HUDEP-2 (cell line): ENCODE data around the gene RCCD1.
"Not testable (repeated sequence)": the region's sequence is repeated elsewhere in the genome, so short reads cannot be mapped to it uniquely, and the experiment has no call there.

ENCODE experiments used
- DNase-seq, 76 experiments: peaks; one replicate each; lab custom pipeline; 2025; ENCODE audit not compliant: unreplicated experiment in 76 of 76; lab: John Stamatoyannopoulos, UW

Gene RCCD1

DNA sequence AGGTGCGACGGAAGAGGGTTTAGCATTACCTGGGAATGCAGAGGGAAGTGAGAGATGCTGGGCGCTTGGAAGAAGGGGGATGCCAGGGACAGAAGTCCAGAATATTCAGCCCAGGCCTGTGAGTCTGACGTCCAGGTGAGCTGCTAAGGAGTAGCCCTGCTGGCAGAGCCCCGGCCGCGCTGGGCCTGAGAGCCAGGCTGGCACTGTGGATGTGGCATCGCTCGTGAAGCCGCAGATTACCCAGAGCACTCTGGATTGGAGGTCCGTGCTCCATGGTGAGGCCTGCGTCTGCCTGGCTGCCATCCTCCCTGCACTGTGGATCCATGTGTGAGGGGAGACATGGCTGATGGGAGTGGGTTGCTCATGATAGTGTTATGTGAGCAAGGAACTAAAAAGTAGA lies 37.1 kb upstream of the RCCD1 start:
- DNase-seq = no peak

DNA sequence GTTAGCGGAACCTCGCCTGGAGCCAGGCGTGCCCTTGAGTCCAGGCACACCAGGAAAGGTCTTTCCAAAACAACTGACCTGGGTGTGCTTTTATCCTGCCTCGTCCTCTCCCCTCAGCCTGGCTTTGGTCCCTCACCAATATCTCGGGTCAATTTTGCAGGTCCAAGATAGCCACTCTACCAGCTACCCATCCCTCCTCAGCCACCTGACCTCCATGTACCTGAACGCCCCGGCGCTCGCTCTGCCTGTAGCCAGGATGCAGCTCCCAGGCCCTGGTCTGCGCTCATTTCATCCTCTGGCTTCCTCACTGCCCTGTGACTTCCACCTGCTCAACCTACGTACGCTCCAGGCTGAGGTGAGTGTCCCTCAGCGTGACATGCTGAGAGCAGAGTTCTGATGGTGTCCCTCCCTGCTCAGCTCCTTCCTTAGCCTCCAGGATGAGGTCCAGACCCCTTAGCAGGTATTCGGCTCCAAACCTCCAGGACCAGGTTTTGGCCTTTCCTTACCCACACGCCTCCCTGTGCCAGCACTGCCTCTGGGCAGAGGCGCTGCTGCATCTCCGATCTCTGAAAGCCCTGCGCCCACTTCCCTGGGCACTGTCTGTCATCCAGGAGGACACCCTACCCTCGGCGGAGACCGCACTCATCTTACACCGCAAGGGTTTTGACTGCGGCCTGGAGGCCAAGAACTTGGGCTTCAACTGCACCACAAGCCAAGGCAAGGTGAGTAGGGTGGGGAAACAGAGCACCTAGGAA lies 36.5 kb upstream of the RCCD1 start:
- no peak for DNase-seq

DNA sequence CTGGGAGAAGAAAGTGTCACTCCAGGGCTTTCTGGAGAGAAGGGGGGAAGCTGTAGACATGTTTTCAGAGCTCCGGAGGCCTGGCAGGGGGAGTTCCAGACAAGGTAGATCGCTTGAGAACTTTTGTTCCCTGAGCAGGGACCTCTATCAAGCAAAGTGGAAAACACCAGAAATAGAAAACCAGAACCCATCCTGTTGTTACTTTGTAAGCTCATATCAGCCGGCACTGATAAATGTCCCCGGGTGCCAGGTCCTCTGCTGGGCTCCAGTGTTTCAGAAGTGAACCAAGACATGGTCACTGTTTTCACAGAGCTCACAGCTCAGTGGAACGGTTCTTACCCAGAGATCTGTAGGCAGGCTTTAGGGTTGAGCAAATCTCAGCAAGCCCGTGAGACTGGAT lies 35.8 kb upstream of the RCCD1 start:
- DNase-seq = no peak

DNA sequence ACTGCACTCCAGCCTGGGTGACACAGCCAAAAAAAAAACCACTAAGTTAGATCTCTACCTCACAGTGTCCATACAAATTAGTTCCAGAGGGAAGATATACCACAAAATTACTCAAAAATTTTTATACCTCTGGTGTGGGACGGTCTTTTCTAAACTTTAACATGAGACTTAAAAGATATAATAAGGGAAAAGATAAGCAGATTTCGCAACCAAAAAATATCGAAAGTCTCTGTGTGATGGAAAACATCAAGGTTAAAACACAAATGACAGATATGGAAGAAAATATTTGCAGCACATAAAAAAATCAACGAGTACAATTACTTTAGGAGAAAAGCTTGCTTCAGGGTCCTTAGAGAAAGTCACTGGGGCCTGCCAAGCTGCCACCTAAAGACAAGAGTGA lies 32.8 kb upstream of the RCCD1 start:
- DNase-seq = no peak

DNA sequence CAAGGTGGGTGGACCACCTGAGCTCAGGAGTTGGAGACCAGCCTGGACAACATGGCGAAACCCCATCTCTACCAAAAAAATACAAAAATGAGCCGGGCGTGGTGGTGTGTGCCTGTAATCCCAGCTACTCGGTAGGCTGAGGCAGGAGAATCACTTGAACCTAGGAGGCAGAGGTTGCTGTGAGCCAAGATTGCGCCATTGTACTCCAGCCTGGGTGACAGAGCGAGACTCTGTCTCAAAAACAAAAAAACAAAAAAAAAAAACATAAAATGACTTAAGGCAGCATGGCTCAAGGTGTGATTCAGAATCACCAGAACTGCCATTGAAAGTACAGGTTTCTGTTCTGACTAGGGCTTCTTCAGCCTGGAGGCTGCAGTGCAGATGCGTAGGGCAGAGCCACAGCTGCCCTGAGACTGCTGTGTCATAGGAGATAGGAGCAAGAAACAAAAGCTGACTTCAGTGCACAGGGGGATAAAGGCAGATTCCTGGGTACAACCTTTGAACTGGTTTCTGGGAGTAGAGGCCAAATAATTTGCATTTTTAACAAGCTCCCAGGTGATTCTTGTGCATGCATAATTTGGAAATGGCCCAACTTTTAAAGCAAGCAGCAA lies 31.9 kb upstream of the RCCD1 start:
- DNase-seq = peak in 8 of 76 experiments; percentile 5 to 38 (median 18)

DNA sequence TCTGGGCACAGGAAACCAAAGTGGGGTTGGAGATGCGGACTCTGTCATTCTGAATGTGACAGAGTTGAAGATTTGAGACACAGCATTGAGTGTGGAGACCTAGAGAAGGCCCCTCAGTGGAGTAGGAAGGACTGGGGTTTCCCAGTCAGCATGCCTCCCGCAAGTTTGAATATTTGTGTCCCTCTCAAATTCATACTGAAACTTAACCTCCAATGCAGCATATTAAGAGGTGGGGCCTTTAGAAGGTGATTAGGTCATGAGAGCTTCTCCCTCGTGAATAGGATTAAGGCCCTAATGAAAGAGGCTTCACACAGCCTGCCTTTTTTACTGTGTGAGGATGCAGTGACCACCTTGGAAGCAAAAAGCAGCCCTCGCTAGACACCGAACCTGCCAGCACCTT lies 30.3 kb upstream of the RCCD1 start:
- DNase-seq = no peak

DNA sequence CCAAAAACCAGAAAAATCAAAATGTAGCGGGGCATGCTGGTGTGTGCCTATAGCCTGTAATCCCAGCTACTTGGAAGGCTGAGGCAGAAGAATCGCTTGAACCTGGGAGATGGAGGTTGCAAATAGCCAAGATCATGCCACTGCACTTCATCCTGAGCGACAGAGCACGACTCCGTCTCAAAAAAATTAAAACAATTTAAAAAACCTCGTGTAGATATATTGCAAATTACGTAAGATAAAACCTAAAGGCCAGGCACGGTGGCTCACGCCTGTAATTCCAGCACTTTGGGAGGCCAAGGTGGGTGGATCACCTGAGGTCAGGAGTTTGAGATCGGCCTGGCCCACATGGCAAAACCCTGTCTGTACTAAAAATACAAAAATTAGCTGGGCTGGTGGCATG lies 27.9 kb upstream of the RCCD1 start:
- not testable (repeated sequence) for DNase-seq

DNA sequence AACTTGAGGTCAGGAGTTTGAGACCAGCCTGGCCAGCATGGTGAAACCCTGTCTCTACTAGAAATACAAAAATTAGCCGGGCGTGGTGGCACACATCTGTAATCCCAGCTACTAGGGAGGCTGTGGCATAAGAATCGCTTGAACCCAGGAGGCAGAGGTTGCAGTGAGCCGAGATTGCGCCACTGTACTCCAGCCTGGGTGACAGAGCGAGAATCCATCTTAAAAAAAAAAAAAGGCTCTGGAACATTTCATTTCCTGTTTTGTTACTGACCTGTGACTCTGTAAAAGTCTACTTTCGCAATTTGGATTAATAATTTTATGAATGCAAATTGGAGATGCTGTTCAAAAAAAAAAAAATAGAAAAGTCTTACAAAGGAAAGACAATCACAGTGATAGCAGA lies 26.6 kb upstream of the RCCD1 start:
- DNase-seq = not testable (repeated sequence)

DNA sequence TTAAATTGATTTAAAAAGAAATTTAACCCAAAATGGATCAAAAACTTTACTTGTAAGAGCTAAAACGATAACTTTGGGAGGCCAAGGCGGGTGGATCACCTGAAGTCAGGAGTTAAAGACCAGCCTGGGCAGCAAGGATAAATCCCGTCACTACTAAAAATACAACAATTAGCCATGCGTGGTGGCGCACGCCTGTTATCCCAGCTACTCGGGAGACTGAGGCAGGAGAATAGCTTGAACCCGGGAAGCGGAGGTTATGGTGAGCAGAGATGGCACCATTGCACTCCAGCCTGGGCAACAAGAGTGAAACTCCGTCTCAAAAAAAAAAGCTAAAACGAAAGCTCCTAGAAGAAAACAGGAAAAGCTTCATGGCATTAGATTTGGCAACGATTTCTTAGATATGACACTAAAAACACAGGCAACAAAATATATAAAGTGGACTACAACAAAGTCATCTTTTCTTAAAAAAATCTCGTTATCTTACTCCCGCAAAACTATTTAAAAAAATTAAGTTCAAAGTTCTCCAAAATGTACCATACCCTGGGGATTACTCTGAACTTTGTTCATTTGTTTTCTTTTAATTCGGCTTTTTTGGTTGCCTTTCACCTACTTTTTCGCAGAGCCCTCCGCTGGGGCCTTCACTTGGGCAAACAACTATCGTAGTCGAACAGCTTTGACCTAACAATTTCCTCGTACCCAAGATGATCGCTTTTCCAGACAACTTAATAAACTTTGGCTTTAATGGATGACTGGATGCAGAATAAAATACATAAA lies 25.3 kb upstream of the RCCD1 start:
- DNase-seq = peak in 1 of 76 experiments; percentile 51

DNA sequence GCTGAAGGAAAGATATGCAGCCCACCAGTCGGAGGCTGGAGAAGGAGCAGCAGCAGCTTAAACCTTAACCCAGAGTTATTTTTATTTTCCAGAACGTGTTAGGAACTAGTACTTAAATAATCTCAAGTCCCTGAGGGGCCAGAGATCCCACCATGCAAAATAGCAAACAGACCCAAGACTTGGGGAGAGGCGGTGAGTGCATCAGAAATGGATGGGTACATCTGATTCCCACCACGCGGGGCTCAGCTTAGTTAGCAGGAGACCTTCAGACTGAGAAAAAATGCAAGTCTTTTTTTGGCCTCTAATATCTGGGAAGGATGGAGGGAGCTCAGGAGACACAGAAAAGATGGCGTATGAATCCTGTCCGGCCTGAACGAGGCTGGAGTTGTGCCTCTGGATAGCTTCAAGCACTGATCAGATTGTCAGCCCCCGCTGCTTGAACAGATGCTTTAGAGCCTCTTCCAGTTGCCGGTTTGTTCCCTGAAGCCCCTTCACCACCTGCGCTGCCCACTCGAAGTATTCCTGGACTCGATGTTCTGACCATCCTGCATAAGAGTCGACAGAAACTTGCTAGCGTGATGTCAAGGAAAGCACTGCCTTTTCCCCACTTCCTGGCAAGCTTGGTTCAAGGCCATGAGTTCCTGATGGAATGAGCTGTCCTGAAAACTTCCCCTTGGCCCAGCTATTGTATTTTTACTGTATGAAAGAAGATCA lies 23.7 kb upstream of the RCCD1 start:
- peak in 1 of 76 experiments; percentile 28 for DNase-seq

DNA sequence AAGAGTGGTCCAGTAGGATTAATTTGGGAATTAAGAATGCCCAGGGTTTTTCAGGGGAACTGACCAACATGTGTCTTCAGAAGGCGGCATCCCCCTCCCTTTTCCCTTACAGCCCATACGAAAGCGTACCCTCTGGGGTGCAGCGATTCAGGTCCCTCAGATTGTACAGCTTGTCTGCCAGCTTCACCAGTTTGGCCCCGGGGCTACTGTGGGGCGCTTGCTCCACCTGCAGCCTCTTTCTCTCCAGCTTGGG lies 23.2 kb upstream of the RCCD1 start:
- no peak for DNase-seq

DNA sequence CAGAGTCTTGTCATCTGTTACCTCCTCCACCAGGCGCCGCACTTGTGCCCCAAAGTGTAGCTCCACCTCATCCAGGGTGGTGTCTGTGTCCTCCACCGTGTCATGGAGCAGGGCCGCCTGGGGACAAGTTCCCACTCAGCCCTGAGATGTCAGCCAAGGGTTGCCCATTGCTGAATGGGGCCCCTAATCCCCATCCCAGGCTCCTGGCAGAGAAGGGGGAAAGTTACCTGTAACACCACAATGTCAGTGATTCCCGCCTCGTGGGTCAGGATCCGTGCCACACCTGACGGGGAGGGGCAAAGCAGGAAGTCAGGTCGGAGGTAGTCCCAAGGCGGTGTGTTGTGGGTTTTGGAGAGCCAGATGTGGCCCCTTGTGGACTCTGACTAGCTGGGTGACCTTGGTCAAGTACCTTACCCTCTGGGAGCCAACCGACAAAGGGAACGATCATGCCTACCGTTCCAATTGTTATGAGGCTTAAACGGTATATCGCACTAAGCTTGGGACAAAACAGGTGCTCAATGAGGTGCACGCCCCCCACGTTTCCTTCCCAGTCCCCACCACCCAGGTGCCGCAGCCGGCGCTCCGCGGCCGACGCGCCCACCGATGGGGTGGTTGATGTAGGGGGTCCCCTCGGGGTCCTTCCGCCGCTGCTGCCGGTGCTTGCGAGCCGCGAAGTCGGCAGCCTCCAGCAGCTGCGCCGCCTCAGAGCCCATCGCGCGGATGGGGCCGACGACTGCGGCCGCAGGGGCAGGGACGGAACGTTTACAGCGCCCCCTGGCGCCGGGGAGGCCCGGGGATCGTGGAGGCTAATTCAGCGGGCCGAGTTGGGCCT lies 22.6 kb upstream of the RCCD1 start, which contains the start of gene HDDC3:
Gene HDDC3, minus strand, starts transcription at position 722 of the 832 bp plus-strand sequence. Its CDS starts 9 bp downstream, at position 713.
- DNase-seq = peak; percentile 45 to 93 (median 85)

DNA sequence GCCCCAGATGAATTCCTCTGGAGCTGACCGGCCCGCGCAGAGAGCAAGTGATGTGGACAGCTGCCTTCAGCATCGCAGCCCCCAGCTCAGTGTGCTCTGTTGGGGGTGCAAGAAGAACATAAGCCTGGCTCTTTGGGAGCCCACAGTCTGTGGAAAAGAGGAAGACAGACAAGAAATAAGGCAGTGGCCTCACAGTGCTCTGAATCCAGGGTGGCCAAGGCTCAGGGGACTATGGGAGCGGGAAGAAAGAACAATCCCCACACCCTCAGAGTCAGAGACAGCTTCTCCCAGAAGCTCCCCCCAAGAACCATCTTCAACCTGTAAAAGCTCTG lies 22.1 kb upstream of the RCCD1 start:
- DNase-seq = no peak

DNA sequence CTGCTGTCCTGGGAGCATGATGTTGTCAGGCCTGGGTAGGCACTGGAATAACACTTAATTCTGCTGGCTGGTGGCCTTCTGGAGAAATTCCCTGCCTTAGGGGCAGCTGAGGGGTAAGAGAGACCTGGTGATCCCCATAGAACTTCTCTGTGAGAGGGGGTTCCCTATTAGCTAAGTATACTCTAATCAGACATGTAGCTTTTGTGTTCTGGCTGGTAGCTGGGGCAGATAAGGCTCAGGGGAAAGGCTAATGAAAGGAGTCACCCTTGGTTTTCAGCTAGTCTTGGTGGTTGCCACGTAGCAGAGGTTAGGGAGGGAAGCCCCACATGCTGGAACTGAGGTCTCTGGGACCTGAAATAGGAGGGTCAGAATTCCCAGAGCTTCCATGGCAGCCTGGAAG lies 21.4 kb upstream of the RCCD1 start:
- peak in 50 of 76 experiments; percentile 4 to 67 (median 36) for DNase-seq

DNA sequence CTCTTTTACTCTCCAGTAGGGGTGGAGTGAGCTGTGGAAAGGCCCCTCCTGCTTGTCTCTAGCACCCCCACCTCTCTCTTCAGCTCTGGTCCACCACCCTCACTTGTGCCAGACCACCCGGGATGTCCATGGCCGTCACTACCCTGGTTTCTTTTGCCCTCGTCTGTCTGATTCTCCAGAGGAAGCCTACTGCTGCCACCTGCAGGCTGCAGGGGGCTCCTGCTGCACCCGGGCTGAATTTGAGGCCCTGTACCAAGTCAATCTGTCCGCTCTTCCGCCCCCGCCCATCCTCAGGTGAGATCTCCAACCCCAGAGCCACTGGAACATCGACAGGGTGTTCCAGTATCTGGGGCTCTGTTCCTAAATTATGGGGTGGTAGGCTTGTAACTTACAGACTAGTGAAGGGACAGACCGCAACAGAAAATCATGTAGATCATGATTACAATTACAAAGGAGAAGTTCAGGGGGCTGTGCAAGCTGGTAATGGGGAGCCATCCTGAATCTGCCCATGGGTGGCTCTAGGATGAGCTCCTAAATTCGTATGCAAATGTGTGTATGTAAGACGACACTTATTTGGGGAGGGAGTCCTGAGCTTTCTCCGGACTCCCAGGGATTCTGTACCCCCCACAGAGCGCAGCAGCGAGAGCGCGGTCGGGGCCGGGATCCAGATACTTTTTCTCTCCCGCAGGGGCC lies 20.3 kb upstream of the RCCD1 start:
- peak in 74 of 76 experiments; percentile 17 to 89 (median 72) for DNase-seq

DNA sequence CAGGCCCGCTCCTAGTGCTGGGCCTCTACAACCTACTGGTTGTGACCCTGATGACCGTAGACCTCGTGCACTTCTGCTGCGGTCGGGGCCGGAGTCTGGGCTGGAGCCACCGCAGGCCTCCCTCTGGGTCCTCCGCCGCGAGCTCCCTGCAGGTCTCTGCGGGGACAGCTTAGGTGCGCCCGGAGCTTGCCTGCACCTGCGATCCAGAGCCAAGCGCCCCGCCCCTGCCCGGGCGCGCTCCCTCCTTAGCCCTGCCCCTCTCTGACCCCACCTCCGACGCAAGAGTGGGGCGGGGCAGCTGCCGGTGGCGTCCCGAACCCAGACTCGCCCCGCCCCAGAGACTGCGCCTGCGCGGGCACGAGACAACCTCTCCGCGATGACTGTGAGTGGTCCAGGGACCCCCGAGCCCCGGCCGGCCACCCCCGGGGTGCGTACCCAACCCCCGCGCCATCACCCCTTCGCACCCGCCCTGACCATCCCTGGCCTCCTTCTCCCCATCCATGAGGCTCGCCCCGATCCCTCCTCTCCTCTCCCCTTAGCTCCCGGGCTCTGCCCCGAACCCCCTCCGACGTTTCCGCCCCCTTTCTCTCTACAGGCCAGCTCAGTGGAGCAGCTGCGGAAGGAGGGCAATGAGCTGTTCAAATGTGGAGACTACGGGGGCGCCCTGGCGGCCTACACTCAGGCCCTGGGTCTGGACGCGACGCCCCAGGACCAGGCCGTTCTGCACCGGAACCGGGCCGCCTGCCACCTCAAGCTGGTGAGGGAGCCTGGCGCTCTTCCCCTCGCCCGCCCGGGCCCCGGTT lies 19.5 kb upstream of the RCCD1 start, which contains the start of gene UNC45A:
Gene UNC45A, plus strand, starts transcription at position 337 of the 803 bp plus-strand sequence. Its CDS starts 40 bp downstream, at position 377.
- DNase-seq = peak in 74 of 76 experiments; percentile 12 to 93 (median 80)

DNA sequence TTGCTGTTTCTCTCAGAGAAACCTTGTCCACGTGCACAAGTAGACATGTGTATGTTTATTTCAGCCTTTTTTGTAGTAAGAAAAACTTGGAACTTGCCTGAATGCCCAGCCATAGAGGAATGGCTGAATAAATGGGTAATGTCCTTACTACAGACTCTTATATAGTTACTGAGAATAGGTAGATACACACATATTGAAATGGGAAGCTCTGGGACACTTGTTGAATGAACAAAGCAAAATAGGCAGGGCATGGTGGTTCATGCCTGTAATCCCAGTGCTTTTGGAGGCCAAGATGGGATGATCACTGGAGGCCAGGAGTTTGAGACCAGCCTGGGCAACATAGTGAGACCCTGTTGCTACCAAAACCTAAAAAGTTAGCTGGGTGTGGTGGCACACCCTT lies 17.9 kb upstream of the RCCD1 start:
- no peak for DNase-seq

DNA sequence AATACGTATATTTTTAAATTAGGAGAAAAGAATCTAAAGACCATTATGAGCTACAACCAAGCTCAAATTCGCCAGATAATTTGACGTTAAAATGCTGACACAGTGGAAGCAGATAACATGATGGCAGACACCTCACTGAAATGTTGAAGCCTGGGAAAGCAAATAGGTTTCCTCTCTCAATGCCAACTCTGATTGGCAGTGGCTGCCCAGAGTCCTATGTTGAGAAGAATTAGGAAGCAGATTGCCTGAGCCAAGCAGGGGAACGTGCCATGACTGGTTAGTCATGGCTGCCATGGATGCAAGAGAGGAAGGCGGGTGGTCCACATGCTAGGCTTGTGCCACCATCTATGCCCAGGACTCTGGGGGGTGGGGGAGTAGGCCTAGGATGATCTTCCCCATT lies 16.4 kb upstream of the RCCD1 start:
- DNase-seq = no peak

DNA sequence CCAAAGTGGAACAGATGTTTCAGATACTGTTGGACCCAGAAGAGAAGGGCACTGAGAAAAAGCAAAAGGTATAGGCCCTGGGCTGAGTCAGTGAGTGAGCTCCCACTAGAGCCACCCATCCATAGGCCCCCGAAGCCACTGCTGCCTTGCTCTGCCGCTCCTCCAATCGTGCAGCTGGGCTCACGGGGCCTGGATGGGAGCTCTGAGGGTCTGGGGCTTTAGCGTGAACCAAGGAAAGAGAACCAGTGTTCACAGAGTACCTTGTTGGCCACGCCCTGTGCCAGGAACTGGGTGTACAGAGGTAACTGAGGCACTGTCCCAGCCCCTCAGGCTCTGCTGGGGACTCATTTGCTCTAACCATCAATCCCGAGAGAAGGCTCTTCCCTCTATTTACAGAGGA lies 14.9 kb upstream of the RCCD1 start:
- DNase-seq = no peak
